Body of pancreas (tissue), 4 donors: ENCODE data around the gene CLDN12.

Experiments
- CTCF ChIP-seq, 7 experiments: fragments of 450-650 bp in 4 of 7; fragments of 200-600 bp in 3 of 7; sonication (generic) in 3 of 7; IDR thresholded peaks; one replicate each; pipeline ENCODE4 v1.5.1; 2016 to 2019; ENCODE audit warnings: antibody characterized with exemption in 7 of 7
- POLR2A ChIP-seq, 3 donors: fragments of 450-650 bp; IDR thresholded peaks; one replicate each; pipeline ENCODE4 v1.6.1; 2016; ENCODE audit warnings: antibody characterized with exemption in 3 of 3, mild to moderate bottlenecking in 2 of 3

- no peak for TF ChIP-seq POLR2A (IDR thresholded peaks at IDR 0.05)
- TF ChIP-seq CTCF (IDR thresholded peaks at IDR 0.05) = no peak
Measured at GRCh38 chr7:90383861-90384260, 19.4 kb upstream of the CLDN12 start.
